Testis (tissue), 2 donors: ENCODE results near the gene MYL11.

Experiments
- POLR2A ChIP-seq: fragments of 450-650 bp; IDR thresholded peaks from one replicate; pipeline ENCODE4 v1.6.1; 2017; ENCODE audit warnings: antibody characterized with exemption, mild to moderate bottlenecking, moderate library complexity
- TF ChIP-seq, protein P1 (sequence below), 3 experiments: fragments of 450-650 bp in 2 of 3; fragments of 200-600 bp in 1 of 3; sonication (generic) in 1 of 3; IDR thresholded peaks; one replicate each; pipeline ENCODE4 v1.5.1; 2016 to 2019; ENCODE audit warnings: antibody characterized with exemption in 3 of 3, mild to moderate bottlenecking in 2 of 3, moderate library complexity in 1 of 3

DNA sequence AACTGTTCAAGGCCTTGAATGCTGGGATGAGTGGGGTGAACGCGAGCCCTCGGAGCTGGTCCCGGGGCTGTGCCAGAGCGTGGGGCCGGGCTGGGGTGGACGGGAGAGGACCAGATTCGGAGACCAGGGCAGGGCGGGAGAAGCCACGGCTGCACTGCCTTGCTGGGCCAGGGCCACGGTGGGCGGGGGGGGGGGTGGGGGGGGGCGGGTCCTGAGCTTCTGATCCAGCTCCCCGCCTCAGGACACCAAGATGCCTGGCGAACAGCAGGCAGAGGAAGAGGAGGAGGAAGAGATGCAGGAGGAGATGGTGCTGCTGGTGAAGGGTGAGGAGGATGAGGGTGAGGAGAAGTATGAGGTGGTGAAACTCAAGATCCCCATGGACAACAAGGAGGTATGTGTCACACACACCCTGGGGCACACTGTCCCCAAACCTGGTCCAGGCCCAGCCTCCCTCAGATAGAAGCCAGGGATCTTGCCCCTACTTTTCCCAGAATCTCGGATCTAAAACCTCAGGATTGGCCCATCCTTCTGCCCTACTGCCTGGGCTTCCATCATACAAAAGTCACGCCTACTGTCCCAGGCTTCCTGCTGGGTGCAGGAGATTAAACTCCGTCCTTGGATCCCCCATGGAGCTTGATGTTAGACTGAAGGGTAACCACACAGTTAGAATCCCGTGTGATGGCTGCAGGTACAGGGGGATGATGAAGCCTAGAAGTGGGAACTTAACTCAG is 33.4 kb downstream of the MYL11 start:
- TF ChIP-seq, protein P1, sequence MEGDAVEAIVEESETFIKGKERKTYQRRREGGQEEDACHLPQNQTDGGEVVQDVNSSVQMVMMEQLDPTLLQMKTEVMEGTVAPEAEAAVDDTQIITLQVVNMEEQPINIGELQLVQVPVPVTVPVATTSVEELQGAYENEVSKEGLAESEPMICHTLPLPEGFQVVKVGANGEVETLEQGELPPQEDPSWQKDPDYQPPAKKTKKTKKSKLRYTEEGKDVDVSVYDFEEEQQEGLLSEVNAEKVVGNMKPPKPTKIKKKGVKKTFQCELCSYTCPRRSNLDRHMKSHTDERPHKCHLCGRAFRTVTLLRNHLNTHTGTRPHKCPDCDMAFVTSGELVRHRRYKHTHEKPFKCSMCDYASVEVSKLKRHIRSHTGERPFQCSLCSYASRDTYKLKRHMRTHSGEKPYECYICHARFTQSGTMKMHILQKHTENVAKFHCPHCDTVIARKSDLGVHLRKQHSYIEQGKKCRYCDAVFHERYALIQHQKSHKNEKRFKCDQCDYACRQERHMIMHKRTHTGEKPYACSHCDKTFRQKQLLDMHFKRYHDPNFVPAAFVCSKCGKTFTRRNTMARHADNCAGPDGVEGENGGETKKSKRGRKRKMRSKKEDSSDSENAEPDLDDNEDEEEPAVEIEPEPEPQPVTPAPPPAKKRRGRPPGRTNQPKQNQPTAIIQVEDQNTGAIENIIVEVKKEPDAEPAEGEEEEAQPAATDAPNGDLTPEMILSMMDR (IDR thresholded peaks at IDR 0.05): no peak
- TF ChIP-seq POLR2A: no peak
